ENCODE measurements around the gene PLXNA4. TPM values are rescaled to one million over a fixed set of nuclear protein-coding genes. Genes with fewer than 3 reads are reported as not detected.

Gene PLXNA4
- total RNA-seq, 2 donors from 2014 or later, result 12.2 to 27.7 TPM

GRCh38 chr7:132213583-132213982 lies 362.7 kb downstream of the PLXNA4 start:
- no peaks in the 10 kb centered on the region for H3K9me3 ChIP-seq
- H3K27me3 ChIP-seq (replicated peaks; ENCODE audit: insufficient read depth), result no peaks in the 10 kb centered on the region
- H3K4me3 ChIP-seq, result no peak overlapping the region
- TF ChIP-seq CTCF (IDR thresholded peaks at IDR 0.05), result no peak
- peaks cover 10% of the 10 kb centered on the region for H3K36me3 ChIP-seq
- no peak for DNase-seq (ENCODE audit: low spot score)
- H3K4me1 ChIP-seq (ENCODE audit: control insufficient read depth in 1 of 2, low read depth in 2 of 2), result no peaks in the 10 kb centered on the region
- no peak for ATAC-seq (ENCODE audit: insufficient number of reproducible peaks, low FRiP score, low read depth)
- no peak overlapping the region for H3K27ac ChIP-seq

- H3K27me3 ChIP-seq (replicated peaks; ENCODE audit: insufficient read depth), result no peaks in the 10 kb centered on the region
- TF ChIP-seq CTCF (IDR thresholded peaks at IDR 0.05), result no peak
- no peak overlapping the region for H3K4me3 ChIP-seq
- no peaks in the 10 kb centered on the region for H3K9me3 ChIP-seq
- H3K27ac ChIP-seq, result no peak overlapping the region
- H3K4me1 ChIP-seq (ENCODE audit: control insufficient read depth in 1 of 2, low read depth in 2 of 2), result no peaks in the 10 kb centered on the region
- H3K36me3 ChIP-seq, result peaks cover 10% of the 10 kb centered on the region
- DNase-seq (ENCODE audit: low spot score), result no peak
- no peak for ATAC-seq (ENCODE audit: insufficient number of reproducible peaks, low FRiP score, low read depth)
Measured at GRCh38 chr7:132211971-132212370, 364.3 kb downstream of the PLXNA4 start.

- H3K27ac ChIP-seq, result no peak overlapping the region
- DNase-seq (ENCODE audit: low spot score) (no peak), ATAC-seq (ENCODE audit: insufficient number of reproducible peaks, low FRiP score, low read depth) (no peak)
- H3K27me3 ChIP-seq (replicated peaks; ENCODE audit: insufficient read depth), result no peaks in the 10 kb centered on the region
- TF ChIP-seq CTCF (IDR thresholded peaks at IDR 0.05), result no peak
- H3K9me3 ChIP-seq, result no peaks in the 10 kb centered on the region
- H3K4me3 ChIP-seq, result no peak overlapping the region
- H3K4me1 ChIP-seq (ENCODE audit: control insufficient read depth in 1 of 2, low read depth in 2 of 2), result no peaks in the 10 kb centered on the region
- peaks cover 10% of the 10 kb centered on the region for H3K36me3 ChIP-seq
Measured at GRCh38 chr7:132210821-132211220, 365.4 kb downstream of the PLXNA4 start.

DNA sequence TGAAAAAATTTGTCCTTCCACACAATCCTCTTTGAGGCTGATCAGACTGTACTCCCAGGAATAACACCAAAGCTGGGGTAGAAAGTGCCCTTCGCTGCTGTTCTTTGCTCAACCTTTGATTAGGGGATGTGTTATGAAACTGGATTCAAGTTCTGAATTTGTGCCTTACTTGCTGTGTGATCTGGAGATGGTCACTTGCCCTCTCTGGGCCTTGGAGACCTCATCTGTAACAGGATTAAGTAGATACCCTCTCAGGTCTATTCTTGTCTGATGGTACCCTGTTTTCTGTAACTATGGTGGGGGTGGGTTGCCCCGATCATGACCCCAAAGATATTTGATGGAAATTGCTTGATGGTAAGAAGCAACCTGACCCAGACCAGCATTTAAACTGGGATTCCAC lies 368.5 kb downstream of the PLXNA4 start:
- Histone ChIP-seq H3K36me3 (peaks cover 10% of the 10 kb centered on the region), H3K9me3 (no peaks in the 10 kb centered on the region), H3K27ac (no peak overlapping the region), H3K4me1 (ENCODE audit: control insufficient read depth in 1 of 2, low read depth in 2 of 2) (no peaks in the 10 kb centered on the region), H3K4me3 (no peak overlapping the region), H3K27me3 (replicated peaks; ENCODE audit: insufficient read depth) (no peaks in the 10 kb centered on the region)
- no peak for TF ChIP-seq CTCF (IDR thresholded peaks at IDR 0.05)
- DNase-seq (ENCODE audit: low spot score), result no peak
- ATAC-seq (ENCODE audit: insufficient number of reproducible peaks, low FRiP score, low read depth), result no peak

- DNase-seq (ENCODE audit: low spot score) (no peak), ATAC-seq (ENCODE audit: insufficient number of reproducible peaks, low FRiP score, low read depth) (no peak)
- H3K4me3 ChIP-seq, result no peak overlapping the region
- H3K27ac ChIP-seq, result no peak overlapping the region
- no peaks in the 10 kb centered on the region for H3K9me3 ChIP-seq
- no peak for TF ChIP-seq CTCF (IDR thresholded peaks at IDR 0.05)
- H3K4me1 ChIP-seq (ENCODE audit: control insufficient read depth in 1 of 2, low read depth in 2 of 2), result no peaks in the 10 kb centered on the region
- H3K36me3 ChIP-seq, result peaks cover 10% of the 10 kb centered on the region
- H3K27me3 ChIP-seq (replicated peaks; ENCODE audit: insufficient read depth), result no peaks in the 10 kb centered on the region
Measured at GRCh38 chr7:132207211-132207610, 369.1 kb downstream of the PLXNA4 start.

All from thoracic aorta (tissue), 2 donors.